HG02763 (cell line): ENCODE data around the gene RING1.

Source experiments
- ATAC-seq: cut with Tn5 transposase; IDR thresholded peaks from one replicate; pipeline ENCODE4 v1.9.1; 2021; ENCODE audit warnings: mild to moderate bottlenecking, moderate library complexity; ENCODE audit not compliant: unreplicated experiment

RING1 gene

DNA sequence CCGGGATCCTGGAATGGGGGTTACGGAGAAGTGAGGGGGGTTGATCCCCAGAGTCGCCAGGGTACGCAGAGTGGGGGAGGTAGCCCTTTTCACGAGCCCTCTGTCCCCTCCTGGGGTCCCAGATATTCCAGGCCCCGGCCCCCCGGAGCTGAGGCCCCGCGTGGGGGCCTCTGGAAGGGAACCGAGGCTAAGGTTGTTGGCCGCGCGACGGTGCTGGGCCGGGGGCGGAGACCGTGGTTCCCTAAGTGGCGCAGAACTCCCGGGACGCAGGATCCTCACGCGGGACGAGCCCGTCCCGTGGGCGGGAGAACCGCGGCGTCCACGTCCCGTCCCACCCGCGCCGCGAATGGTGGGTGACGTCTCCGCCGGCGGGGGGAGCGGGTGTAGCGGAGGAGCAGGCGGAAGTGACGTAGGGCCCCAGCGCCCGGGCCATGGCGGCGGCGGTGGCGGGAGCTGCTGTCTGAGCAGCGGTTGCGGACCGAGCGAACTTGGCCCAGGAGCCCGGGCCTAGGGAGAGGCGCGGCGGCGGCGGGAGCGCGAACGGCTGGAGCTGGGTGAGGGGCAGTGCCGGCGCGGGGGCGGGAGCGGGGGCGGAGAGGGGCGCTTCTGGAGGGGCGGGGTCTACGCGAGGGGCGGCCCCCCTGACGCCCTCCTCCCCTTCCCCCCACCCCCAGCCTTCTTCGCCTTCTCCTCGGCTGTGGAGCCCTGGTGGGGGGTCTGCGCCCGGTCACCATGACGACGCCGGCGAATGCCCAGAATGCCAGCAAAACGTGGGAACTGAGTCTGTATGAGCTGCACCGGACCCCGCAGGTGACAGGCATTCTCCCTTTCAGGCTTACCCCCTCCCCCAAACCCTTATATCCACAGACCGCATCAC, at the start of gene RING1:
Gene RING1 (plus strand): TSS at position 410 of the 877 bp plus-strand sequence. CDS start 323 bp downstream, at position 733.
- ATAC-seq = peak; percentile 45

DNA sequence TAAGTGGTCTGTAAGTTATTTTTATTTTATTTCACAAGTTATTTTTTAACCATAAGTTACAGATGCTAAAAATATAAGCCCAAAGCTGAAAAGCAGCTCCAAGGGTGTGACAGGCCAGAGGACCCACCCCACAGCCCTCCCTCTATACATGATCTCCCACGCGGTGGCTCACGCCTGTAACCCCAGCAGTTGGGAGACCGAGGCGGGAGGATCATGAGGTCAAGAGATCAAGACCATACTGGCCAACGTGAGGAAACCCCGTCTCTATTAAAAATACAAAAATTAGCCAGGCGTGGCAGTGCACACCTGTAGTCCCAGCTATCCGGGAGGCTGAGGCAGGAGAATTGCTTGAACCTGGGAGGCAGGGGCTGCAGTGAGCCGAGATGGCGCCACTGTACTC, 48.2 kb upstream of the RING1 start:
- ATAC-seq = no peak

DNA sequence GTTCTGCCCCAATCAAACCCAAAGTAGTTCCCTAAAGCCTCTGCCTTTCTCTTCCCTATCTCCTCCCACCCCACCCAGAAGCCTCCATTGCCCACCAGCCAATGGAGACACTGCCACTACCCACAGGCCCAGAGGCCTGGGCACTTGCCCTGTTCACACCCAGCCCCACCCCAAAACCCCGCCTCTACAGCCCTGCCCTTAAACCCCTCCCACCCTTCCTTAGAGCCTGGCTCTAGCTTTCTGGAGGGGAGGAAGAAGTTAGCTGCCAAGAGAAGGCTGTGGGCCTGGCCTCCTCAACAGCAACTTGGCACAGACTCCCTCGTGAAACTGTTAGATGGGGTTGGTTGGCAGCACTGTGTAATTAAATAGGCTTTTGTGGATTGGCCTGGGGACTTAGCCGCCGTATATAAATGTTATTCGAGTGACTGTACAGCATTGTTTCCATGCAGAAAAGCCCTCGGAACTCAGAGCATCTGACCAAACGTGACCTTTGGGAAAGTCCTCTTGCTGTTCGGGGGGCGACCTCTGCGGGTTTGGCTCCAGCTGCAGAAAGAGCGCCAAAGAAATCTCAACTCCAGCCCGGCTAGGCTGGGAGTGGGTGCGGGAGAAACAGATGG, 47.5 kb upstream of the RING1 start:
- ATAC-seq = no peak

DNA sequence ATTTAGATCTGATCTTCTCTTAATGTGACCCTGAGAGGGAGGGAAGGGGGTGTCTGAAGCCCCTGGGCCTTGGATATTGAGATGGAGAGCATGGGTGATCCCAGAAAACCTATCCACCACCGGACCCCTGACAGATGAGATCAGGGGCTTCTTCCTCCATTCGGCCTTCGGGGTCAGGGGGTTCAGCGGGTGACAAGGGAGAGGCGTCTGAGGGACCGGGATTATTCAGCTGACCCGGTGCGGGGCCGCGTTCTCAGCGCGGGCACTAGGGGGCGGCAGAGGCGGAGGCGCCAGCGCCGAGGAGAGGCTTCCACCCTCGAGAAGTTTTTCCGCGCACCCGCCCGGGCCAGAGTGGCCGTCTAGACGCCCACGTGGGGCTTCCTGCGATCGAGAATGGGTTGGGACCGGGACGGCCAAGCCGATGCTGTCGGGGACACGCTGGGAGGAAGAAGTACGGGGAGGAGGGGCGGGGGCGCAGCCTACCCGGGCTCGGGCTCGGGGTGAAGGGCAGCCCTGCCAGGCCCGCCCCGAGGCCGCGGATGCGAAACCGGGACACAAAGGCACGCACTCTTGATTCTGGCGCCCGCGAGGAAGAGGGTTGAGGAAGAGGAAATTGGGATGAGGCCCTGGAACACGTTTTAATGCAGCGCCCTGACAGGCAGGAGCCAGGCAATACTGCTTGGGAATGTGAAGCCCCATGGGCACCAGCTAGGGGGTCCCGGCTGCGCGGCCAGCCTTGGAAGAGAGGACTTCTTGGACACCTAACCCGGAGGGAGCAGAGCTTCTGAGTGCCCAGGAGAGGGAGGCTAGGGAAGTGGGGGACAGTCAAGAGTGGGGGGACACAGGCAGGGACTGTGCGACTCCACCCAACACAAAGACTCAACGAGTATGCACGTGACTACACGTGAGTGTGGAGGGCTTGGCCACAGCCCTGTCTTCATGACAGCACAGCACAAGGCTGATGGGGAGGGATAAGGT, 46.7 kb upstream of the RING1 start:
- no peak for ATAC-seq

DNA sequence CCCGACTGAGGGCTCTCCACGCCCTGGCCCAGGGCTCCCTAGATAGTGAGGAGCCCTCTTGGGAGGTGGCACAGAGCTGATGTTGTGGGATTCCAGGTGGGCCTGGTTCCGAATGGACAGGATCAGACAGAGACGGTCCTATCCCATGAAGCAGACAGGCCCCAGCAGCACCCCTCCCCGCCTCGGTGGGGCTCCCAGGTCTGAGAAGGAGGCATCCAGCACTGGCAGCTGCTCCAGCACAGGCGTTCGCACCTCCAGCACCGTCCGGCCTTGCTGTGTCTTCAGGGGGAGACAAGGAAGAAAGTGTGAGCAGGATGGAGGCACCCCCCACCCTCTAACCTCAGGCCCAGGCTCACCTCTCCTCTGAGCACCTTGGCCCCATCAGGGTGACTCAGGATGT, 44.8 kb upstream of the RING1 start:
- no peak for ATAC-seq

DNA sequence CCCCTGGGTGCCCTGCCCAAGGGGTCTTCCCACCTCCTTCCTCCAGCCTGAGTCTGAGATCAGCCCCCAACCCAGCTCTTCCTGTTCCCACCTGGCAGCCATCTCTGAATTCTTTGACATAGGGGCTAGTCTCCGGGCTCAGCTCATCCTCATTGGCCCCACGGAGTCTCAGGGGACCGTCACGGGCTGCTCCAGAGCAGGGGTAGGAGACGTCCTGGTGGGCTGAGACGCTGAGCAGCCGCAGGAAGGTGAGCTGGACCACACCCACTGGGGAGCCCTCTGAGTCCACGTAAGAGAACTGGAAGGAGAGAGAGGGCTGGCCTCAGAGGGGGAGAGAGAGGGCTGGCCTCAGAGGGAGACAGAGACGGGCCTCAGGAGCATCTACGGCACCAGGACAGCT, 44.1 kb upstream of the RING1 start:
- no peak for ATAC-seq

DNA sequence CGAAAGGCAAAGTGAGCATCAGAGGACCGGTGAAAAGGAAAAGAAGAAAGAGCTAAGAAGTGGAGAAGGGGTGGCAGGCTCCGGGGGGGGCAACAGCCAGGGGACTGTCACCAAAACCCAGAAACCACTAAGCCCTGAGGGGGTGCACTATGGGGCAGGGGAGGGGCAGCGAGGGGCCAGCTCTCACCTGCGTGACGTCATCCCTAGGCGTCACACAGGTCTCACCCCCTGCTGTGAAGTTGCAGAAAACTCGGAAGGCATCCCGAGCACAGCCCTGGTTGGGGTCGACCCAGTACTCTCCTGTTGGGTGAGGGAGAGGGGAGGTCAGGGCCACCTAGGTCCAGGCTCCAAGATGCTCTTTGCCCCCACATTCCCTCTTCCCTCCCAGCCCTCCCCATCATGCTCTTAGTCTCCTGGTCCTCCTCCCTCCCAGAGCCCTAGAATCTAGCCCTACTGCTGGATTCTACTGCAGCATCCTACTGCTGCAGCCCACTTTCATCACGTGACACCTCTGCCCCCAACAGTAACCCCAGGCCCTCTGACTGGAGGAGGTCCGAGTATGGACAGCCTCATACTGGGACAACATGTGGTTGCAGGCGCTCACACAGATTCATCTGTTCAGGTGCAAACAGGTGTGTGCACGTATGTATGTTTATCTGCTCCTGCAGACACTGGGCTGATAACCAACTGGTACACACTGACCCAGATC, 43.5 kb upstream of the RING1 start:
- no peak for ATAC-seq

DNA sequence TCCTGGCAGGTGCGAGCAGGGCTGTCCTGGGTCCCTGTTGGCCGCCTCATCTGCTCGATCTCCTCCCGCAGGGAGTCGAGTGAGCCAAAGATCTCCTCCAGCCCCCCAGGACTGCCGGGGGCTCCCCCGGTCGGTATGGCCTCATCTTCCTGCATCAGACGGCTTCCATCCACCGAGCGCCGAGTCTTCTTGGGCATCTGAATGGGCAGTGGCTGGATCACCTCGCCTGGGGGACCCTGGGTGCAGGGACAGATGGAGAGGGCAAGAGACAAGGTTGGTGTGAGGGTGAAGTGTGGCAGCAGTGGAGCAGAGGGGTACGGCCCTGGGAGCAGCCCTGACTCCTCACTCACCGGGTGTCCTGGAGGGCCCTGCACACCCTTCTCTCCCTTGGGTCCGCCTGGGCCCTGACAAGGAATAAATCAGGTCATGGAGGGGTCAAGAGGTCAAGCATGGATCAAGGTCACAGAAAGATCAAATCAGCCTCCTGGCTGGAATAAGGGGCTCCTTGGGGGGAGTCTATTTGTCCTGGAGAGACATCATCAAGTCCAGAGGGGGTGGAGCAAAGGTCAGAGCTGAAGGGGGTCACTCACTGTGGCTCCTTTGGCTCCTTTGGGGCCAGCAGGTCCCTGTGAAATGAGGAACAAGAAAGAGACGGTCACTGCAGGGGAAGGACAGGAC, 42.6 kb upstream of the RING1 start:
- ATAC-seq = no peak

DNA sequence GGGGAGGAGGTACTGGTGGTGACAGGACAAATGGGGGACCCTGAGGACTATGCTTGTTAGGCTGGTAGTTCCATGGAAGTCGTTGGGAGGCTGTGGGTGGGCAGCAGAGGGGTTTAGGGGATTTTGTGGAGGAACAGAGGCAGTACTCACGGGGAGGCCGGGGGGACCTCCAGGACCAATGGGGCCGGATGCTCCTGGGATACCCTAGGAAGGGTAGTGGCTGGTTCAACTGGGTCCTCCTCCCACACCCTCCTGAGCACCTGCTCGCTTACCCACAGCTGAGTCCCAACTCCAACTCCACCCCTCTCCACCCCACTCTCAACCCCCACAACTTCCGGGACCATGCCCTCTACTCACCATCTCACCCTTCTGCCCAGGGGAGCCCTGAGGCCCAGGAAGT, 41.9 kb upstream of the RING1 start:
- no peak for ATAC-seq

DNA sequence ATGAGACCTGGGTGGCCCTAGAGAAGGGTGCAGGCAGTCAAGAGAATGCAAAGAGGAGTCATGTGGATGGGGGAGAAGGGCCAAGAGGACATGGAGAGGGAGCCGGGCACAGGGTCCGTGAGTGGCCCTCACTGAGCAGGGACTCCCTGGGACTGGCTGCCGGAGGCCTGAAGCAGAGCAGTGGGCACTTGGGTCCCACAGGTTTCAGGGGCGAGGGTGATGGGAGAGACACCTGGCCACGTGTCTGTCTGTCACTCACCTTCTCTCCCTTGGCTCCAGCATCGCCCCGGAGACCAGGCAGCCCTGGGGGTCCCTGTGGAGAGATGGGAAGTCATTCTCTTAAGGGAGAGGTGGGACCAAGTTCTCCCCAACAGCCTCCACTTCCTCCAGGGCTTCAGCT, 41.5 kb upstream of the RING1 start:
- ATAC-seq = no peak

DNA sequence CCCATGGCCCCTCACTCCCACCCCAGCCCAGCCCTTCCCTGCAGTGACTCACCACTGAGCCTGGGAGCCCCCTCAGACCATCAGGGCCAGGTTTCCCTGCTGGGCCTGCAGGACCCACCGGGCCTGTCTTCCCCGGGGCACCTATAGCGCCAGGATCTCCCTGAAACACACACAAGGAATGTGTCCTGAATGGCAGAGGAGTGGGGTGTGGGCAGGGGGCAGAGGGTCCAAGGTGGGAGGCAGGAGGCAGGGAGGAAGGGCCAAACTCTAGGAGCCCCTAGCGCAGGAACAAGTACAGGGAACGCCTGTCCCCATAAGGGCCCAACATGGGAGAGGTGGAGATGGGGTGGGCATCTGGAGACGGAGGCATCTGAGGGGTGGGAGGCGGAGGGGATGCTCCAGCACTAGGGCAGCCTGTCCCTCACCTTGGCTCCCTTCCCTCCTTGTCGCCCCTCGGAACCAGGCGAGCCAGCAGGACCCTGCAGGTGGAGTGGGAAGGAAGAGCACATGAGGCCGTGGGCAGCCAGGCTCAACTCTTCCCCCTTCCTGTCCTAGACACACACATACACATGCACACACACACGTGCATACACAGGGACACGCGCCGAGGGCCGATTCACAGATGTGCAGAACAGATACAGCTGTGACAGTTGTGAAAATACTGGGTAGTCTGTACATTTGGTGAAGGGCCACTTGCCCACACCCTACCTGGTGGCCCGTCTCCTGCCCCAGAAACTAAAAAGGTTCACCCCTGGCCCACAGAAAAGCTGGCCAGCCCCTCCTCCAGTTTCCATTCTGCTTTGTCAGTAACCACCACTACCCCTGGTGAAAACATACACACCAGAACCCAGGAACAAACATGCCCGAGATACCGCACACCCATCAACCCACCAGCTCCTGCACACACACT, 40.7 kb upstream of the RING1 start:
- ATAC-seq = no peak

DNA sequence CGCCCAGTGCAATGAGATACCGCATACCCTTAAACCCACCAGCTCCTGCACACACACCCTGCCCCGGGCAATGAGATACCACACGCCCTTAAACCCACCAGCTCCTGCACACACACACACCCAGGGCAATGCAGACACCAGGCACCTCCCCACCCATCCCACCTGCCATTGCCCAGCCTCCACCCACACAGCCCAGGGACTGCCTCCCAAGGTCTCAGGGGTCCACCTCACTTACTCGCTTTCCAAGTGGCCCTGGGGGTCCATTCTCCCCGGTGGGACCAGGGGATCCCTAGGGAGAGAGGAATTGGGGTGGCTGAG, 40.1 kb upstream of the RING1 start:
- no peak for ATAC-seq

DNA sequence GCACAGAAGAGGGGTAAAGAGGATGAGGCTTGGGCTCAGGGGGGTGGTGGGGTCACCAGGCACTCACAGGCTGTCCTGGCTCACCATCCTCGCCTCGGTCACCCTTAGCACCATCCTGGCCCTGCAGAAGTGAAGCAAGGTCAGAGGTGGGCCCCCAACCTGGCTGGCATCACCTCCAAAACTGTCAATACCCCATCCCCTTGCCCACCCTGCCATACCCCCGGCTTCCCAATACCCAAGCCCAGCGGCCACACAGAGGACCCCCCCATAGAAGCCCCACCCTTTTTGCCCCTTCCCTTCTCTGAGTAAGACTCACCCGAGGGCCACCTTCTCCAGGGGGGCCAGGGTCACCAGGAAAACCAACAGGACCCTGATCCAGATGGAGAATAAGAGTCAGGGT, 39.7 kb upstream of the RING1 start:
- ATAC-seq = no peak

DNA sequence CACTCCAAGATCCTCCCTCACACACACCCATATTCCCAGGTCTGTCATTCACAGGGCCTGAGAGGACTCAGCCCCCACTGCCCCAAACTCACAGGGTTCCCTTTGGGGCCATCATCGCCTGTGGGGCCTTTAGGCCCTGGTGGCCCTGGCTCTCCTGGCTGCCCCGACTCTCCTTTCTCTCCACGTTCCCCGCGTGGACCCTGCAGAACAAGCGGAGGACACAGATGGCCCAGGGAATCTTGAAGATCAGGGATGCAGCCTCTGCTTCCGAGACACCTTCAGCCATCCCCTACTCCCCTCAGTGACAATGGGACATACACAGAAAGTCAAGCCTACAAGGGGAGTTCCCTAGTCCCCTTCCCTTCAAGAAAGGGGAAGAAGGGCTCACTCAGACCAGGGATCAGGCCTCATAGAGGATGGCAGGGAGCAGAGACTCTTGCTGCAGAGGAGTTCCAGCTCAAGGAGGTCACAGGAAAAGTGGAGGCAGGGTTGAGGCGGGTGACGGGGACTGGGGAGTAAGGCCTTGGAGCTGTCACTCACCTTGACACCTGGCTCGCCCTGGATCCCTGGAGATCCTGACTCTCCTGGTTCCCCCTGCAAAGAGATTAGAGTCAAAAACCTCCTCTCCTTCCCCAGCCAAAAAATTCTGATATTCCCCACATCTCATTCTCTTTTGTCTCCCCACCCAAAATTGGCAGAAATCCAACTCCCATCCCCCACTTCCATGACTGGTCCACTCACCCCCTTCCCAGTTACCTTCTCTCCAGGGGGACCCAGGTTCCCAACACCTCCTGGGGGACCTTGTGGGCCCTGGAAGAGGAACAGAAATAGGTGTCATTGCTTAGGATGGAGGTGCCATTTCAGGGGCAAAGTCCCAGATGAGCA, 38.8 kb upstream of the RING1 start:
- no peak for ATAC-seq

DNA sequence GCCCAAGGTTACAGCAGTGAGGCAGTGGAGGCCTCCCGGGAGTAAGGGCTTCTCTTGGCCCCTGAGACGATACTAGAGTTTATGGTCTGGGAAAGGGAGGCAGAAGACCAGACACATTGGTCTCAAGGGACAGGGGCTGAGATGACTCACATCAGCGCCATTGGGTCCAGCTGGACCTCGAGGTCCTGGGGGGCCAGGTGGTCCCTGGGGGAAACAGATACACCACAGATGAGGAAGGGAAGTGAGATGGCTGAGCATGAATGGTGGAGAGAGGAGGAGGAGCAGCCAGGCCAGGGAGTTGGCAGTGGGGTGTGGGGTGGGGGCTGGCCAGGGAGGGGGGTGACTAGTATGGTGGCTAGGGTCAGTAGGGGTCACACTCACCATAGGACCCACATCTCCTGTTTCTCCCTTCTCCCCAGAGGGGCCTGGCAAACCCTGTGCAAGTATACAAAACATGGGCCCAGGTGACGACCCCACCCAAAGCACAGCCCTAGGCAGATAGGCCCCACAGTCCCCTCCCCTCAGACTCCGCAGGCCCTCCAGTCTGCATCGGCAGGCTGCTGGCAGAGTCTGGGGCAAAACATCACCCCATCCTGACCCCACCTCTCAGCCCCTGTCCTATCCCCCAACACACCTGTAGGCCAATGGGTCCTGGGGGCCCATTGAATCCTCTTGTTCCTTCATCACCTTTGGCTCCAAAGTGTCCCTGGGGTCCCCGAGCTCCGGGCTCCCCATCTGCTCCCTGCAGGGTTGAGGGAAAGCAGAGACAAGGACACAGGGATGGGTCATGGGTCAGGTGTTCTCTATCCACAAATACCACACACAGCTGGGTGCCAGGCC, 37.9 kb upstream of the RING1 start:
- no peak for ATAC-seq

DNA sequence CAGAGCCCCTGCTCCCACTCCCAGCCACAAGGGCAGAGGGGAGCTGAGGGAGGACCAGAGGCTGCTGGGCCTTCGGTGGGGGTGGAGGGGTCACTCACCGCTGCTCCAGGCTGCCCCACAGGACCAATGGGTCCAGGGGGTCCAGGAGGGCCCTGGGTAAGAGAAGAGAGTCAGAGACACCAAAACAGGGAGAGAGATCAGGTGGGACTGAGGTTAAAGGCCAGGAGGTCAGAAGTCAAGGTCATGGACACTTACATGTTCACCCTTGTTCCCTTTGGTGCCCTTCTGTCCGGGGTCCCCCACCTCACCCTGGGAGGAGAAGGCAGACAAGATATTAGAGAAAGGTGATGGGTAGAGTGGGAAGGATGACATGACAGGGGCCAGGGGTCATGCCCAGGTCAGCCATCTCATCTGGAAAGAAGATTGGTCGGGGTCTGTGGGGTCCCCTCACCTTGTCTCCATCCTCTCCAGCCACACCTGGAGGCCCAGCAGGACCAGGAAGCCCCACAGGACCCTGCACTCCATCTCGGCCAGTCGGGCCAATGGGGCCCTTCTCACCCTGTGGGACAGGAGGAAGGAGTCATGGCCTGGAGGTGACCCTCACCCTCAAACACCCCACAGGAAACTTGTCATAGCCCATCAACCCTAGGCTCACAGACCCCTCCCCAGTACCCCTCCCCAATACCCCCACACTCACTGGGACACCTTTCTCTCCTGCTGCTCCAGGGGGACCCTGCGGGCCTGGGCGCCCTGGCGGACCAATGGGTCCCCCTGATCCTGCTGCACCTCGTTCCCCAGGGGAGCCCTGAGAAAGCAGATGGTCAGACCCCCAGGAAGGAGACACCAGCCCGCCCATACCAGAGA, 37.1 kb upstream of the RING1 start:
- no peak for ATAC-seq
